Vagina (tissue), 2 donors: ENCODE measurements around the gene FOSL1.

ENCODE experiments used
- CTCF ChIP-seq, 3 experiments: fragments of 450-650 bp in 2 of 3; fragments of 200-600 bp in 1 of 3; sonication (generic) in 1 of 3; IDR thresholded peaks; one replicate each; pipeline ENCODE4 v1.5.1; 2017 to 2019; ENCODE audit warnings: antibody characterized with exemption in 3 of 3, mild to moderate bottlenecking in 2 of 3, moderate library complexity in 2 of 3
- POLR2A ChIP-seq, 2 donors: fragments of 450-650 bp; IDR thresholded peaks; one replicate each; pipeline ENCODE4 v1.6.1; 2017; ENCODE audit warnings: antibody characterized with exemption in 2 of 2, mild to moderate bottlenecking in 2 of 2, moderate library complexity in 2 of 2

GRCh38 chr11:65932558-65932919 is 32.4 kb upstream of the FOSL1 start:
- TF ChIP-seq CTCF (IDR thresholded peaks at IDR 0.05) (no peak), POLR2A (IDR thresholded peaks at IDR 0.05) (no peak)
